BJ (cell line): ENCODE results near the gene MALRD1. TPM values are rescaled to one million over a fixed set of nuclear protein-coding genes. Genes with fewer than 3 reads are reported as not detected.

ENCODE experiments used
- CTCF ChIA-PET: fragments of 350-600 bp; formaldehyde crosslinking; extraction: SDS; loops from one replicate; lab custom pipeline; 2021; ENCODE audit warnings: antibody characterized with exemption, inconsistent platforms; lab: Yijun Ruan, JAX
- POLR2A ChIA-PET: fragments of 300-600 bp; sonication (Branson Sonifier 250); formaldehyde crosslinking; extraction: SDS; loops from one replicate; lab custom pipeline; 2021; ENCODE audit warnings: antibody characterized with exemption; lab: Charles Lee
- DNase-seq: peaks from one replicate; pipeline ENCODE4 v3.0.0-alpha.2; 2011; ENCODE audit warnings: low read depth
- H3K27me3 ChIP-seq: 2 replicates; pipeline ENCODE4 v1.6.0; 2011; ENCODE audit warnings: low read length; ENCODE audit not compliant: control insufficient read depth, insufficient read depth
- H3K36me3 ChIP-seq: 2 replicates; pipeline ENCODE4 v1.5.1; 2011; ENCODE audit warnings: low read length; ENCODE audit not compliant: control insufficient read depth, insufficient read depth
- H3K4me3 ChIP-seq: 2 replicates; pipeline ENCODE4 v1.5.1; 2011; ENCODE audit warnings: low read depth, mild to moderate bottlenecking, control low read depth, low read length
- polyA plus RNA-seq: library from polyadenylated mRNA; depleted of rRNA; stranded (reverse); fragments of >200 nt; gene quantifications from 2 replicates; pipeline ENCODE4 v1.2.3, GENCODE V29; 2011
- TF ChIP-seq, protein P1 (sequence below): IDR thresholded peaks from 2 replicates; pipeline ENCODE4 v1.5.1; 2011; ENCODE audit warnings: low read depth, mild to moderate bottlenecking, control low read depth, inconsistent platforms, low read length, moderate library complexity; ENCODE audit not compliant: insufficient read depth

Gene MALRD1
- polyA plus RNA-seq, 1 experiment: not detected

DNA sequence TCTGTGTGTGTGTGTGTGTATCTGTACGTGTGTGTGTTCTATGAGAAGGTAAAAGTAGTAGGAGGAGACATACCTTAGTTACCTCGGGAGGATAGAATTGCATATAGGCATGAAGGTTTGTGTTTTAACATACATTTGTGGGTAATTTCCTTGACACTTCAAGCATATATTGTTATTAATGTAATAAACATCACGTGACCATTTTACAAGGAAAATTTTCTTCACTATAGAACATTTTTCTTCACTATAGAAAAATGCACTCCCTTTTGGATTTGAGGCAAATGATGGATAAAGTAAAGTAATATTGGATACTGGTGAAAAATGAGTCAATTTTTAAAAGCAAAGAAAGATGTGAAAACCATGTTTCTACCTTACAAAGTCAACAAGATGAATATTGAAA, 640.6 kb downstream of the MALRD1 start:
- H3K4me3 ChIP-seq: no peak overlapping the region
- POLR2A ChIA-PET: no interaction called here
- H3K36me3 ChIP-seq: no peaks in the 10 kb centered on the region
- CTCF ChIA-PET: no interaction called here
- TF ChIP-seq, protein P1, sequence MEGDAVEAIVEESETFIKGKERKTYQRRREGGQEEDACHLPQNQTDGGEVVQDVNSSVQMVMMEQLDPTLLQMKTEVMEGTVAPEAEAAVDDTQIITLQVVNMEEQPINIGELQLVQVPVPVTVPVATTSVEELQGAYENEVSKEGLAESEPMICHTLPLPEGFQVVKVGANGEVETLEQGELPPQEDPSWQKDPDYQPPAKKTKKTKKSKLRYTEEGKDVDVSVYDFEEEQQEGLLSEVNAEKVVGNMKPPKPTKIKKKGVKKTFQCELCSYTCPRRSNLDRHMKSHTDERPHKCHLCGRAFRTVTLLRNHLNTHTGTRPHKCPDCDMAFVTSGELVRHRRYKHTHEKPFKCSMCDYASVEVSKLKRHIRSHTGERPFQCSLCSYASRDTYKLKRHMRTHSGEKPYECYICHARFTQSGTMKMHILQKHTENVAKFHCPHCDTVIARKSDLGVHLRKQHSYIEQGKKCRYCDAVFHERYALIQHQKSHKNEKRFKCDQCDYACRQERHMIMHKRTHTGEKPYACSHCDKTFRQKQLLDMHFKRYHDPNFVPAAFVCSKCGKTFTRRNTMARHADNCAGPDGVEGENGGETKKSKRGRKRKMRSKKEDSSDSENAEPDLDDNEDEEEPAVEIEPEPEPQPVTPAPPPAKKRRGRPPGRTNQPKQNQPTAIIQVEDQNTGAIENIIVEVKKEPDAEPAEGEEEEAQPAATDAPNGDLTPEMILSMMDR: no peak
- H3K27me3 ChIP-seq: no peaks in the 10 kb centered on the region
- no peak for DNase-seq

DNA sequence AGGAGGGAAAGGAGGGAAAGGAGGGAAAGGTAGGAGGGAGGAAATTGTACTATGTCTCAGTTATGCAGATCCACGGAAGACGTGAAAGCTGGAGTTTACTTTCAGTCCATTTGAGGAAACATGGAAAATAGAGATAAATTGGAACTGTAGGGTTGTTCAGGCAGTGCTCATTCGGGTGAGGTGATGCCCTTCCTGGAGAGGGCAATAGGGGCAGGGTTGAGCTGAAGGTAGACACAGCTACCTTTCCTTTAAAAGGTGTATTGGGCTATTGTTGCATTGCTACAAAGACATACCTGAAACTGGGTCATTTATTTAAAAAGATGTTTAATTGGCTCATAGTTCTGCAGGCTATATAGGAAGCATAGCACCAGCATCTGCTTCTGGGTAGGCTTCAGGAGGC, 650.7 kb downstream of the MALRD1 start:
- Histone ChIP-seq H3K27me3 (no peaks in the 10 kb centered on the region), H3K36me3 (no peaks in the 10 kb centered on the region), H3K4me3 (no peak overlapping the region)
- ChIA-PET CTCF (interaction anchor here (0.5 to 1.2 kb wide), 2 partner anchors 11 to 18 kb away, joined by 3 read pairs; no protein-coding TSS in a partner anchor), POLR2A (no interaction called here)
- TF ChIP-seq, protein P1: no peak
- DNase-seq: no peak

DNA sequence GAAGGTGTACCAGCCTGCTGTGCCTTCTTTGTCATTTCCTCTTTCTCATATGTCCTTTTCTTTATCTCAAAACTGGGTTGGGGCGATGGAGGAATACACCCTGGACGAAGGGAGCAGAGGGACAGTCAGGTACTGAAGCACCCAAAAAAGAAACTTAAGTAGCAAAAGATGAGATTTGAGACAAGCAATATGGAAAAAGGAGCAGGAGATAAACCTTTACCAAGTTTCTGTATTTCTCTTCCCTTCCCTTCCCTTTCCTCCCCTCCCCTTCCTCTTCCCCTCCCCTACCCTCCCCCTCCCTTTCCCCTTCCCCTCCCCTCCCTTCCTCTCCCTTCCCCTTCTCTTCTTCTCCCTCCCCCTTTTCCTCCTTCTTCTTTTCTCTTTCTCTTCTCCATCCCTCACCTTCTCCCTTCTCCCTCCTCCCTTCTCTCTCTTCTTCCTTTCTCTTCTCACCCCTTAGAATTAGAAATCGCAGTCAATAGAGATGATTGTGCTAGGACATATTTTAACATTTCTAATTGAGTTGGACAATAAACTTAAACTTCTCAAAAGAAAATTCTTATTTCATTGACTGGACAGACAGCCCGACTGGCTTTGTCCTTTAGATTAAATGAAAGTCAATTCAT, 652.9 kb downstream of the MALRD1 start:
- Histone ChIP-seq H3K27me3 (no peaks in the 10 kb centered on the region), H3K4me3 (no peak overlapping the region), H3K36me3 (no peaks in the 10 kb centered on the region)
- POLR2A ChIA-PET: no interaction called here
- TF ChIP-seq, protein P1: no peak
- CTCF ChIA-PET: no interaction called here
- no peak for DNase-seq

DNA sequence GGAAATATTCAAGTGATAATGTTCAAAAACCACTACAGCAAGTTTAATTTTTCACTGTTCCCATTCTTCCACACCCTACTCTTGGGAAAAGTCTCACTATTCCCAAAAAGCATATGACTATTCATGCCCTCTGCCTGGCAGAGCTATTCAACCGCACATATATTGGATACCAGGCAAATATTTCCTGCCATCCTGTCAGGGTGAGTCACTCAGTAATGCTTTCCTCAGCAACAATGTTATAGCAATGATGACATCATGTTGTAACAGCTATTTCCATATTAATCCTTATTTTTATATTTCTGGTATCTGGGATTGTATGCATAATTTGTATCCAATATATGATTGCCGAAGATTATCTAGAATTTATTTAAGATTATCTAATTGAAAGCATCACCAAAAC, 653.6 kb downstream of the MALRD1 start:
- Histone ChIP-seq H3K4me3 (no peak overlapping the region), H3K27me3 (no peaks in the 10 kb centered on the region), H3K36me3 (no peaks in the 10 kb centered on the region)
- DNase-seq: no peak
- TF ChIP-seq, protein P1: no peak
- POLR2A ChIA-PET: no interaction called here
- CTCF ChIA-PET: no interaction called here

DNA sequence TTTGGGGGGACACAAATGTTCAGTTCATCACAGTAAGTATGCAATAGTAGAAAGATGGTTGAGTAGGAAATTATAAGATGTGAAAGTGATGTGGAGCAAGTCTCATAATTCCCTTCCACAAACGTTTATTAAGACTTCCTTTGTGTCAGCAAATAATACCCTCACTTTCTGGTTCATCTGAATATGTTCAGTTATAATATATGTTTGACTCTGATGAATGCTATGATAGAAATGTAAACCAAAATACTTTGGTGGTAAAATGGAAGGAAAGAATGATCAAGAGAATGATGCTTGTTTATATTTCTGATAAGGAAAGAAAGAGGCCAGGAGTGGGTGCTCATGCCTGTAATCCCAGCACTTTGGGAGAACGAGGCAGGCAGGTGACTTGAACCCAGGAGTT, 655.9 kb downstream of the MALRD1 start:
- H3K27me3 ChIP-seq: no peaks in the 10 kb centered on the region
- no peak for DNase-seq
- CTCF ChIA-PET: no interaction called here
- H3K36me3 ChIP-seq: no peaks in the 10 kb centered on the region
- H3K4me3 ChIP-seq: no peak overlapping the region
- POLR2A ChIA-PET: no interaction called here
- TF ChIP-seq, protein P1: no peak
